ENCODE data around the gene CDC23. TPM values are rescaled to one million over a fixed set of nuclear protein-coding genes. Genes with fewer than 3 reads are reported as not detected.

CDC23 gene
- total and polyA plus RNA-seq, 2 of the 8 experiments (the other 6 are each of a cell fraction or from before 2014, with no cell fraction given) = 32.6 to 45.7 TPM

- H3K18ac ChIP-seq (ENCODE audit: extremely low read depth, low read length) = no peak overlapping the region
- H3K79me1 ChIP-seq (ENCODE audit: low read depth, low read length) = no peaks in the 10 kb centered on the region
- no peak overlapping the region for H2BK120ac ChIP-seq (replicated peaks; ENCODE audit: low read depth, low read length)
- no peak overlapping the region for H2BK20ac ChIP-seq (ENCODE audit: low read length)
- no peak overlapping the region for H2BK15ac ChIP-seq (ENCODE audit: low read length)
- no peak overlapping the region for H2AK5ac ChIP-seq (ENCODE audit: low read depth, low read length)
- FAIRE-seq (no peak), DNase-seq (ENCODE audit: low read depth in 1 of 2, low spot score in 2 of 2) (no peak)
- no peak overlapping the region for H2AFZ ChIP-seq (ENCODE audit: low read length)
- peaks cover 48 to 83% (median 71%) of the 10 kb centered on the region in 4 experiments for H3K36me3 ChIP-seq (ENCODE audit: control insufficient read depth in 2 of 4, insufficient read depth in 4 of 4, low read length in 3 of 4)
- H3K27me3 ChIP-seq (replicated peaks in 1 of 4; ENCODE audit: control insufficient read depth in 3 of 4, extremely low read depth in 1 of 4, insufficient read depth in 3 of 4, low read length in 3 of 4) = no peaks in the 10 kb centered on the region
- no peak overlapping the region for H4K5ac ChIP-seq (ENCODE audit: insufficient read length, low read depth, low read length)
- H3K14ac ChIP-seq (ENCODE audit: insufficient read length) = no peak overlapping the region
- no peak overlapping the region for H2BK5ac ChIP-seq (ENCODE audit: low read depth, low read length)
- 85% methylated on average over 5 of the region's 5 CpGs; no CpG with 5 or more reads in 1 of the 2 experiments for WGBS, 2 experiments (ENCODE audit: extremely low coverage in 1 of 2, insufficient coverage in 1 of 2, insufficient read length in 1 of 2, insufficient replicate concordance in 2 of 2, low coverage in 1 of 2, low lambda C conversion rate in 2 of 2, missing lambda C conversion rate in 1 of 2)
- no peak overlapping the region; the same call in 1 of the 2 replicates for H4K8ac ChIP-seq (ENCODE audit: extremely low read depth, insufficient read depth, low read length)
- H3K79me2 ChIP-seq (ENCODE audit: control insufficient read depth in 1 of 2, insufficient read depth in 2 of 2, low read length in 2 of 2) = no peaks in the 10 kb centered on the region
- H2BK12ac ChIP-seq (ENCODE audit: low read depth, low read length) = no peak overlapping the region
- no peak overlapping the region for H3K27ac ChIP-seq (ENCODE audit: low read depth, low read length)
- no peak overlapping the region for H3K4me2 ChIP-seq (ENCODE audit: insufficient read depth in 1 of 2, low read depth in 2 of 2, low read length in 2 of 2)
- no peak overlapping the region for H3K4me3 ChIP-seq (ENCODE audit: extremely low read depth in 1 of 4, insufficient read depth in 2 of 4, low read depth in 3 of 4, low read length in 4 of 4)
- H4K91ac ChIP-seq (replicated peaks; ENCODE audit: insufficient read length, low read length) = no peak overlapping the region
- H3K4ac ChIP-seq (replicated peaks; ENCODE audit: insufficient read length, low read depth, low read length) = no peak overlapping the region
- peaks cover 0 to 9% of the 10 kb centered on the region in 2 experiments for H4K20me1 ChIP-seq (replicated peaks in 1 of 2; ENCODE audit: control insufficient read depth in 1 of 2, insufficient read depth in 2 of 2, low read length in 2 of 2)
- H3K9ac ChIP-seq (replicated peaks in 1 of 4; ENCODE audit: extremely low read depth in 1 of 4, low read depth in 3 of 4, low read length in 3 of 4) = no peak overlapping the region
- ChIA-PET CTCF (ENCODE audit: partially characterized antibody) (no interaction called here), POLR2A (ENCODE audit: partially characterized antibody) (interaction anchor here (1.3 kb wide), 1 partner anchor 21 kb away, joined by 4 read pairs; no protein-coding TSS in a partner anchor)
- no peak for TF ChIP-seq EGR1 (IDR thresholded peaks at IDR 0.05; ENCODE audit: borderline replicate concordance, low read depth, low read length)
- no peak for TF ChIP-seq ZNF274 (IDR thresholded peaks at IDR 0.05; ENCODE audit: borderline replicate concordance, extremely low read depth, low read length)
- TF ChIP-seq ATF2 (IDR thresholded peaks at IDR 0.05; ENCODE audit: low read length) = no peak
- TF ChIP-seq SP1 (IDR thresholded peaks at IDR 0.05; ENCODE audit: low read depth, low read length) = no peak
- TF ChIP-seq NRF1 (IDR thresholded peaks at IDR 0.05; ENCODE audit: low read depth, low read length) = no peak
- no peak for TF ChIP-seq JUND (IDR thresholded peaks at IDR 0.05; ENCODE audit: low read length)
- TF ChIP-seq MAFK (IDR thresholded peaks at IDR 0.05; ENCODE audit: low read depth, low read length) = no peak
- no peak for TF ChIP-seq RNF2 (IDR thresholded peaks at IDR 0.05; ENCODE audit: borderline replicate concordance, low read depth, low read length, missing control alignments, poor library complexity, severe bottlenecking)
- TF ChIP-seq SIRT6 (IDR thresholded peaks at IDR 0.05; ENCODE audit: low read length) = no peak
- no peak for TF ChIP-seq E2F6 (IDR thresholded peaks at IDR 0.05)
- TF ChIP-seq RFX5 (IDR thresholded peaks at IDR 0.05; ENCODE audit: borderline replicate concordance, low read depth, low read length) = no peak
- TF ChIP-seq SUZ12 (IDR thresholded peaks at IDR 0.05; ENCODE audit: low read length) = no peak
- H3K9me3 ChIP-seq (ENCODE audit: insufficient read depth in 2 of 2, low read depth in 1 of 2, low read length in 1 of 2) = no peaks in the 10 kb centered on the region
- no peaks in the 10 kb centered on the region; the same call in 1 of the 2 replicates for H3K23me2 ChIP-seq (ENCODE audit: low read depth, low read length)
- no peak overlapping the region for H3K56ac ChIP-seq (replicated peaks; ENCODE audit: insufficient read length, low read depth, low read length)
- H3K4me1 ChIP-seq (replicated peaks in 1 of 4; ENCODE audit: control insufficient read depth in 3 of 4, insufficient read depth in 4 of 4, low read length in 3 of 4) = no peaks in the 10 kb centered on the region
- H3K23ac ChIP-seq (ENCODE audit: insufficient read length) = no peak overlapping the region
Measured at GRCh38 chr5:138159666-138160065, 53.5 kb downstream of the CDC23 start.
